Esophagus muscularis mucosa (tissue), 4 donors: ENCODE measurements around the gene CCNQ. TPM values are rescaled to one million over a fixed set of nuclear protein-coding genes. Genes with fewer than 3 reads are reported as not detected.

ENCODE experiments used
- DNase-seq: peaks from one replicate; pipeline ENCODE4 v3.0.0-alpha.2; 2017; ENCODE audit errors: extremely low spot score
- H3K27ac ChIP-seq, 4 donors: fragments of 200-600 bp; sonication (generic); replicated peaks in 1 of 4; 1 replicate in 3 of 4; 2 replicates in 1 of 4; pipeline ENCODE4 v1.5.1; 2016 to 2019; ENCODE audit warnings: mild to moderate bottlenecking in 1 of 4
- H3K27me3 ChIP-seq, 4 donors: fragments of 200-600 bp; sonication (generic); one replicate each; pipeline versions ENCODE4 v1.5.1 to v1.6.0; 2016 to 2019
- H3K36me3 ChIP-seq, 4 donors: fragments of 200-600 bp; sonication (generic); one replicate each; pipeline ENCODE4 v1.5.1; 2016 to 2019
- H3K4me1 ChIP-seq, 4 donors: fragments of 200-600 bp; sonication (generic); one replicate each; pipeline ENCODE4 v1.5.1; 2016 to 2019
- H3K4me3 ChIP-seq, 4 donors: fragments of 200-600 bp; sonication (generic); 1 replicate in 2 of 4; 2 replicates in 2 of 4; pipeline ENCODE4 v1.5.1; 2016 to 2019; ENCODE audit warnings: mild to moderate bottlenecking in 4 of 4, moderate library complexity in 1 of 4
- H3K9me3 ChIP-seq, 4 donors: fragments of 200-600 bp; sonication (generic); 1 replicate in 3 of 4; 2 replicates in 1 of 4; pipeline ENCODE4 v1.5.1; 2016 to 2019
- EP300 ChIP-seq: sonication (generic); formaldehyde crosslinking; IDR thresholded peaks from one replicate; pipeline ENCODE4 v1.6.1; 2017; ENCODE audit warnings: antibody characterized with exemption
- POLR2A ChIP-seq: fragments of 450-650 bp; IDR thresholded peaks from one replicate; pipeline ENCODE4 v1.6.1; 2017; ENCODE audit warnings: antibody characterized with exemption, moderate library complexity, mild to moderate bottlenecking, low read depth
- POLR2AphosphoS5 ChIP-seq, 2 donors: sonication (generic); formaldehyde crosslinking; IDR thresholded peaks; one replicate each; pipeline ENCODE4 v1.6.1; 2017; ENCODE audit warnings: antibody characterized with exemption in 2 of 2
- WGBS: methylation state at CpG from one replicate; pipeline ENCODE4 v1.1.5; 2018; 5-methylcytosine and 5-hydroxymethylcytosine counted together
- intact Hi-C: fragments of 100-400 bp; cut with DNase I; formaldehyde crosslinking; loops from one replicate; pipeline ENCODE4 v1.15.1; 2023
- total RNA-seq, 4 donors: library from RNA; depleted of rRNA; stranded (reverse); fragments of >200 nt; gene quantifications; one replicate each; pipeline versions ENCODE4 v1.1.0 to v1.2.1, GENCODE V29; 2016
- TF ChIP-seq, protein P1 (sequence below), 3 experiments: fragments of 200-600 bp in 2 of 3; fragments of 450-650 bp in 1 of 3; sonication (generic) in 2 of 3; IDR thresholded peaks; one replicate each; pipeline ENCODE4 v1.5.1; 2017 to 2019; ENCODE audit warnings: antibody characterized with exemption in 3 of 3, mild to moderate bottlenecking in 2 of 3, moderate library complexity in 1 of 3

The CCNQ gene
- total RNA-seq, 4 donors from 2014 or later, result 38.6 to 58.3 (median 49.8) TPM

GRCh38 chrX:153642655-153643430 lies 43.9 kb upstream of the CCNQ start:
- WGBS, result 31% methylated on average over 43 of the region's 48 CpGs
- Histone ChIP-seq H3K36me3 (no peaks in the 10 kb centered on the region), H3K4me1 (peaks cover 6 to 44% (median 42%) of the 10 kb centered on the region in 4 donors), H3K27ac (no peak overlapping the region), H3K4me3 (peak overlapping the region in 3 of 4 donors; percentile 24 to 37 (median 34)), H3K9me3 (peaks cover 0 to 3% (median 0%) of the 10 kb centered on the region in 4 donors), H3K27me3 (peaks cover 0 to 74% (median 33%) of the 10 kb centered on the region in 4 donors)
- TF ChIP-seq, protein P1, sequence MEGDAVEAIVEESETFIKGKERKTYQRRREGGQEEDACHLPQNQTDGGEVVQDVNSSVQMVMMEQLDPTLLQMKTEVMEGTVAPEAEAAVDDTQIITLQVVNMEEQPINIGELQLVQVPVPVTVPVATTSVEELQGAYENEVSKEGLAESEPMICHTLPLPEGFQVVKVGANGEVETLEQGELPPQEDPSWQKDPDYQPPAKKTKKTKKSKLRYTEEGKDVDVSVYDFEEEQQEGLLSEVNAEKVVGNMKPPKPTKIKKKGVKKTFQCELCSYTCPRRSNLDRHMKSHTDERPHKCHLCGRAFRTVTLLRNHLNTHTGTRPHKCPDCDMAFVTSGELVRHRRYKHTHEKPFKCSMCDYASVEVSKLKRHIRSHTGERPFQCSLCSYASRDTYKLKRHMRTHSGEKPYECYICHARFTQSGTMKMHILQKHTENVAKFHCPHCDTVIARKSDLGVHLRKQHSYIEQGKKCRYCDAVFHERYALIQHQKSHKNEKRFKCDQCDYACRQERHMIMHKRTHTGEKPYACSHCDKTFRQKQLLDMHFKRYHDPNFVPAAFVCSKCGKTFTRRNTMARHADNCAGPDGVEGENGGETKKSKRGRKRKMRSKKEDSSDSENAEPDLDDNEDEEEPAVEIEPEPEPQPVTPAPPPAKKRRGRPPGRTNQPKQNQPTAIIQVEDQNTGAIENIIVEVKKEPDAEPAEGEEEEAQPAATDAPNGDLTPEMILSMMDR (IDR thresholded peaks at IDR 0.05), result no peak
- TF ChIP-seq POLR2AphosphoS5 (IDR thresholded peaks at IDR 0.05) (no peak), EP300 (no peak), POLR2A (no peak)
- intact Hi-C loops, result no loop called here
- DNase-seq, result no peak

- peak overlapping the region; percentile 24 to 37 (median 30) for H3K4me3 ChIP-seq
These were observed 43.2 kb upstream of the CCNQ start for GRCh38 chrX:153642051-153642654.

DNA sequence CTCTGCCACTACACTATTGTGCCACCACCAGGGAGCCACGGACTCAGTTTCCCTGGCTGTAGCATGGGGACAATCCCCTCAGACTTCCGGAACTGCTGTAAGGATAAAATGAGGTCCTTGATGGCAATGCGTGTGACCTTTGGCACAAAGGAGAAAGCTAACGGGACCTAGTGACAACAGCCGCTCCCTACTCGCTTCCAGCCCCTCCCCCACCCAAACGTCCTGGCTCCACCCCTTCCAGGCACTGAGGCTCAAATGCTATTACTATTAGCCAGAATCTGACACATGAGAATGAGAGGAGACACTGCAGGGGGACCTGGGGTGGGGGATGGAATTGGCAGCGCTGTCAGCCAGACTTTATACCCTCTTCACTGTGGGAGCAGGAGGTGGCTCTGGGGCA lies 42.7 kb upstream of the CCNQ start:
- intact Hi-C loops, result no loop called here
- H3K9me3 ChIP-seq, result no peaks in the 10 kb centered on the region
- 17% methylated on average over 8 of the region's 8 CpGs for WGBS
- peaks cover 6 to 32% (median 30%) of the 10 kb centered on the region in 4 donors for H3K4me1 ChIP-seq
- H3K4me3 ChIP-seq, result peak overlapping the region in 1 of 4 donors; percentile 34
- TF ChIP-seq EP300 (no peak), POLR2A (no peak), POLR2AphosphoS5 (IDR thresholded peaks at IDR 0.05) (no peak)
- TF ChIP-seq, protein P1 (IDR thresholded peaks at IDR 0.05), result no peak
- H3K36me3 ChIP-seq, result no peaks in the 10 kb centered on the region
- H3K27me3 ChIP-seq, result peaks cover 0 to 61% (median 26%) of the 10 kb centered on the region in 4 donors
- DNase-seq, result no peak
- H3K27ac ChIP-seq, result no peak overlapping the region

More at GRCh38 chrX:153642051-153642654, 43.2 kb upstream of the CCNQ start:
- intact Hi-C loops, result no loop called here
- Histone ChIP-seq H3K36me3 (no peaks in the 10 kb centered on the region), H3K9me3 (no peaks in the 10 kb centered on the region), H3K27me3 (peaks cover 0 to 67% (median 30%) of the 10 kb centered on the region in 4 donors), H3K27ac (no peak overlapping the region), H3K4me1 (peaks cover 6 to 37% (median 35%) of the 10 kb centered on the region in 4 donors)
- DNase-seq, result no peak
- WGBS, result 28% methylated on average over 42 of the region's 62 CpGs
- TF ChIP-seq EP300, result no peak
- no peak for TF ChIP-seq POLR2AphosphoS5 (IDR thresholded peaks at IDR 0.05)
- no peak for TF ChIP-seq POLR2A
- TF ChIP-seq, protein P1 (IDR thresholded peaks at IDR 0.05), result no peak

GRCh38 chrX:153640736-153641575 lies 42.0 kb upstream of the CCNQ start:
- TF ChIP-seq, protein P1 (IDR thresholded peaks at IDR 0.05), result no peak
- TF ChIP-seq EP300 (no peak), POLR2A (no peak), POLR2AphosphoS5 (IDR thresholded peaks at IDR 0.05) (no peak)
- no peaks in the 10 kb centered on the region for H3K36me3 ChIP-seq
- intact Hi-C loops, result no loop called here
- peaks cover 6 to 30% (median 28%) of the 10 kb centered on the region in 4 donors for H3K4me1 ChIP-seq
- 64% methylated on average over 11 of the region's 26 CpGs for WGBS
- no peaks in the 10 kb centered on the region for H3K9me3 ChIP-seq
- peaks cover 0 to 55% (median 25%) of the 10 kb centered on the region in 4 donors for H3K27me3 ChIP-seq
- H3K4me3 ChIP-seq, result no peak overlapping the region
- no peak for DNase-seq
- no peak overlapping the region for H3K27ac ChIP-seq
